COLO668 (cell line): ENCODE data around the gene ASB16.

ENCODE experiments used
- DNase-seq: peaks from one replicate; lab custom pipeline; 2025; ENCODE audit not compliant: unreplicated experiment; lab: John Stamatoyannopoulos, UW

Gene ASB16

DNA sequence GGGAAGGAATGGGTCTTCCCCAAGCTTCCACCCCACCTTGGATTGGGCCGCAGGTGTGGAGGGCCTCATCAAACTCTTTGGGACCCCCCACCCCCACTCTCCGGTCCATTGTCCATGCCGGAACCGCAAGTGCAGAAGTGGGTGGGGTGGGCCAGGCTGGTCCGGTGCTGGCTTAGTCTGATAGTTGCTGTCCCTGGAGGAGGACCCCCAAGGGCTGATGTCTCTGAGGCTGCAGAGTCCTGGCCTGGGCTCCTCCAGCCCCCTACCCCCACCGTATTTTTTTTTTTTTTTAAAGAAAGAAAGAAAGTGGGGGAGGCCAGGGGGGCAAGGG is 36.3 kb downstream of the ASB16 start:
- no peak for DNase-seq

DNA sequence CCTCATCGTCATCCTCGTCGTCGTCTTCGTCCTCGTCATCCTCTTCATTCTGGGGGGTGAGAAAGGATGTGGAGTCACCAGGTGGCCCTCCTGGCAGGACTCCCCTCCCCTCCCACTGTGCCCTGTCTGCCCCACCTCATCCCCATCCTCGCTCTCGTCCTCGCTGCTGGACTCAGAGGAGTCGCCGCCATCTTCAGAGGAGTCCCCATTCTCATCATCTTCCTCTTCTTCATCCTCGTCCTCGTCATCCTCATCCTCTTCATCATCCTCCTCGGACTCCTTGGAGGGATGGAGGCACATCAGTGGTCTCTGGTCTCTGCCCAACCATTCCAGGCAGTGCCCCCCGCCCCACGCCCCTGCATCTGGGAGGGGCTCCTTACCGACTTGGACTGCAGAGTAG is 36.8 kb downstream of the ASB16 start:
- no peak for DNase-seq

DNA sequence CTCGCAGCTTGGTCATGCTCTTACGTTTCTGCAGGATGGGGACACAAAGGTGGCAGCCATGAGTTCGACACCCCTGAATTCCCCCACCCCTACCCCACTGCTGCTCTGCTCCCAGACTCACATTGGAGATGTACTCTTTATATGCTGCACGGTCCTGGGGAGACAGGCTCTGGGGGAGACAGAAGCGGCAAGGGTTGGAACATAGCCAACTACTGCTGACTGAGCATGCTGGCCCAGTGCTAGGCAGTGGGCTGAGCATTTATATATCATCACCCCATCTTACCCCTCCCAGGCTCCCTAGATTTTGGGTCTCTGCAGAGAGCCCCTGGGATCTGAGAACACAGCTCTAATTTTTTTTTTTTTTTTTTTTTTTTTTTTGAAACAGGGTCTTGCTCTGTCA is 37.2 kb downstream of the ASB16 start:
- no peak for DNase-seq

DNA sequence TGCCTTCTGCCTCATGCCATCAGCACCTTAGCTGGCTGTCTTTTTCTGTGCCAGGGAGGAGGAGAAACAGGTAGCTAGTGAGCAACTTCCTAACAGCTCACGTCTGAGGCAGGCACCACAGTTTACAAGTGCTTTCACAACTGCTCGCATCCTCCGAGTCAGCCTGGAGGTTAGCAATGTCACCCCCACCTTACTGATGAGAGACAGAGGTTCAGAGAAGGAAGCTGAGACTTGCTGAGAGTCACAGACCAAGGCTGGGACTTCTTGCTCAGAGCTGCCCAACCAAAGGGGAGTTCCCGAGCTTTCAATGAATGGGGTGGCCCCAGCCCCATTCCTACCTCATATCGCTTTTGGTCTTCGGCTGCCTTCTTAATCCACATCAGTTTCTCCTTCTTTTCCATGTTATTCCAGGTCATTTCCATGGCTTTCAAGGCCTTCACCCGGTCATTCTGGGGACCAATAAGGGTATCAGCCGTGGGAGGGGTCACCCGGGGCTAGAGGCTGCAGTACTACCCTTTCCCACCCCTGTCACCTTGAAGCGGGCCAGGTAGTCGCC is 39.4 kb downstream of the ASB16 start:
- no peak for DNase-seq

DNA sequence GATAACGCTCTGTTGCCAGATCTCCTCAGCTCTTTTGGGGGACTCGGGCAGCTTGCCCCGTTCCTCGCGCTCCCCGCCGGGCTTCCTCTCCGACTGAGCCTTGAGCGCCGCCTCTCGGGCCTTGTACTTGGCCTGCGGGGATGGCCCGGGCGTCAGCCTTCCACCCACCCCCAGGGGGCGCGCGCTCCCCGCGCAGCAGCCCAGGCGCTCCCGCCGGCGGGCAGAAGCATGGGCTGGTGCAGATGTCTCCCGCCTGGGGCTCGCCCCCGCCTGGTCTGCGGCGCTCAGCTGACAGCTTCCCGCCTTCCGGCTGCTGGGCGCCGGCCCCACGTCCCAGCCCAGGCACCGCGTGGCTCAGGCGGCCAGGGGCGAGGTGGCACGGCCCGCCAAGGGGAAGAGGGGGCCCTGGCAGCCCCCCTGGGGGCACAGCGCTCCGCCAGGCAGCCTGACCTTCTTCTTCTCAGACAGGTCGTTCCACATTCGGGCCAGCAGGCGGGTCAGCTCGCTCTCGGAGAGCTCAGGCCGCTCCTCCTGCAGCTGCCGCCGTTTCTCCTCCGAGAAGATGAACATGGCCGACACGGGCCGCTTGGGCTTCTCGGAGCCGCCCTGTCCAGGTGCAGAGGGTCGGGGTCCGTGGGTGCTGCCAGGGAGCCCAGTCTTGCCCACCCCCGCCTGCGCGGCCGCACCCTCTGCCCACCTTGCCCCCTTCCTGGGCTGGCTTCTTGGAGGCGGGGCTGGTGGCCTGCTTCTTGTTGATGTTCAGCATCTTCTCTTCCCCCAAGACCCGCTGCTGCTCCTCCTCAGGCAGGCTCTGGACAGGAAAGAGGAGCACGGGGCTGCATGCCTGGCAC is 40.1 kb downstream of the ASB16 start:
- DNase-seq, result peak; percentile 82

DNA sequence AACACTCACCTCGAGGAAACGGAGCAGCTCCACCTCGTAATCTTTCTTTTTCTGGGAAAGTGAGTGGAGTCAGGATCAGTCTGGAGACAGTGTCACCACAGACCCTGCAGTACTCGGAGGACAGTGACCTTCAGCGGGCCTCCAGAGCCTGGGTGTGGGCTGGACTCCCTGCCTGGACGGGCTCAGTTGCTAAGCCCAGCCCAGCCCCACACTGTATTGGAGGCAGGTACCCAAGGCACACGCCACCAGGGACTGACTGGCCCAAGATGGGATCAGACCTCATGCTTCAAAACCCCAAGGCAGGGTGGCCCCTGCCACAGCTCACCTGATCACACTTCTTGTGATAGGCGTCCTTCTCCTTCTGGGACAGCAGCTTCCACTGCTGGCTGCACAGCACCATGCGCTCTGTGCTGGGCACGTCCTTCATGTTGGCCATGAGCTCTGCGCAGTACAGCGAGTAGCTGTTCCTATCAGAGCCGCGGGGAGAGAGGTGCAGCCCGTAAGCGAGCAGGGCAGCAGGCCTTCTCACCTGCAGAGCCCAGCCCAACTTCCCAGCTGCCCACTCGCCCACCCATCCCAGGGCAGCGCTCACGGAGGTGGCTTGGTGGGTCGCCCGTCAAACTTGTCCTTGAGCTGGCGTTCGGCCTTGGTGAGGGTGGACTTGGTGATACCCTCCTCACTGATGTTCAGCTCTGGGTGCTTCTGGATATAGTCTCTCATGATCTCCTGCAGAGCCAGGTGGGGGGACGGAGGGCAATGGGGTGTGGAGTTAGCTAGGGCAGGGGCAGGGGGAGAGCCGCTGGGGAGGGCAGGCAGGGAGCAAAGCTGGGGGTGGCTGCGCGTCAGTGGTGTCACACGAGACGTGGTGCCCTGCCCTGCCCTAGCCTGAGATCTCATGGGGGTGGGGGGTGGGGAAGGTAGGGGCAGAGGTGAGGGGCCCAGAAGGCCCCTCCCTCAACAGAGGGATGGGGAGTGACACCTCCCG is 41.1 kb downstream of the ASB16 start:
- DNase-seq, result no peak

DNA sequence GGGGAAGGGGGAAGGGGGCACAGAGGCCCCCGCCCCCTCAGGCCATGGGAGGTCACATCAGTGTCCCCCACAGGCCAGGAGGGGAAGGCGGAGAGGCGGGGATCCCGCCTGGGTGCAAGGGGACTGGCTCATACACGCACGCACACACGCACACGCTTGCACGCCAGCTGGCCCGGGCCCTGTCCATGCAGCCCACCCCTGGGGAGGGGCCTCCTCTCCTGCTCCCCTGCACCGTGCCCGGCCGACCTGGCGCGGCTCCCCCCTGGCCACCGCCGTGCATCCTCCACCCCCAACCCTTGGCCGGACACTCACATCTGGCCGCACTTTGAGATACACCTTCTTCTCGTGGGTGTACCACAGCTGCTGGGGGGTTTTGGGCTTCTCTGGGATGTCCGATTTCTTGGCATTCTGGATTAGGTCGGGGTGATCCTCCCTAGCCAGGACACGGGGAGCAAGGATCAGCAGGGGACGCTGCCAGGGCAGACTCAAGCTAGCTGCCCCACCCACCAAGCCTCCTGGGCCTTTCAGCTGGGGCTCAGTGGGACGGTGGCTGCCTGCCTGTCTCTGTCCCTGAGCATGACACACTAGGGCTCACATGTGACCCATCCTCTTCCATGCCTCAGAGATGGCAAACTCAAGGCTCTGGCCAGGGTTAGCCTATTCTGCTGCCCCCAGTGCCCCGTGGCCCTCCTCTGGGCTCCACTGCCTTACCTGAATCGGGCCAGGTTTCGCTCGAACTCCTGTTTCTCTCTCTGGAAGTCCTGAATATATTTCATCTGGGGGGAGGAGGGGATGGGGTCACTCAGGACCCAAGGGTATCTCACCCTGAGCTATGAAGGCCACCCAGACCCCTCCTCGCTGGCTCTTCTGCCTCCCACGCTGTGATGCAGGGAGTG is 42.3 kb downstream of the ASB16 start:
- DNase-seq, result no peak

DNA sequence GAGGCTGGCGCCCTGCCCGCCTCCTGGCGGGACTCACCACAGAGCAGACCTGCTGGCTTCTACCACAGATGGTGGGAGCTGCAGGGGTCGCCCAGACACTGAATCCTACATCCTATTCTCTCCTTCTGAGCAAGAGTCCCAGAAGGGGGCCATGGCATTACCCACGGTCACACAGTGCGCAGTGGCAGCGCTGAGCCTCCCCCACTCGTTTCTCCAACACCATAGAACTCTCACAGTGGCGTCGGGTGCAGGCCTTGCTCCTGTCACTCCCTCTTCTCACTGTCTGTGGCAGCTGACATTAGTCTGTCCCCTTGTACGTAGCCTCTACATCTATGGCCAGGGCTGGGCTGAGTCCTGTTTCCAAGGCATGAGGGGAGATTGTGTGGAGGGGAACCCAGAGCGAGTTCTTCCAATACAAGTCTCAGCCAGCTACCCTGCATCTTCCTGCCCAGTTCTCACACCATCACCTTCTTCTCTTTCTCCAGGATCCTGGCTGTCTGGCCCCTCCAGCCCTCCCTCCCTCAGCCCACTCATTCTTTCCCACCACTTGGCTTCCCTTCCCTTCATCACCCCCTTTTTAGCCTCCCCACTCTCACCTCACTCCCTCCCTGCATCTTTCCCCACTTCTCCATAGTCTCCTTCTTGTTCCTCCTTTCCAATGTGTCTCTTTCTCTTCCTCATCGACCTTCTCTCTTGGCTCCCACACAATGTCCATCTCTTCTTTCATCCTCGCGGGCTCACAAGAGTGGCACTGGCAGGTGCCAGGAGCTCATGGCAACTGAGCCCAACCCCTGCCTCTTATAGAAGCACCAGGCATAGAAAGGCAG is 43.1 kb downstream of the ASB16 start:
- no peak for DNase-seq

DNA sequence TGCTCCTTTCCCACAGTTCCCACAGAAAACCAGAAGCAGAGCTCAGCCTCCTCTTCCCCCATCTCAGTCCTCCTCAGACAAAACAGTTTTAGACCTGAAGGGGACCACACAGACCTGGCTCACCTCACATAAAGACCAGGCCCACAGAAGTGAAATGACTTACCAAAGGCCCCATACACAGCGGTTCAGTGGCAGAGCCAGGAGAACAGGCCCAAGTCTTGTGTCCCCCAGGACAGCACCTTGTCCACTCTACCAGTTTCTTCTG is 43.7 kb downstream of the ASB16 start:
- DNase-seq, result no peak

DNA sequence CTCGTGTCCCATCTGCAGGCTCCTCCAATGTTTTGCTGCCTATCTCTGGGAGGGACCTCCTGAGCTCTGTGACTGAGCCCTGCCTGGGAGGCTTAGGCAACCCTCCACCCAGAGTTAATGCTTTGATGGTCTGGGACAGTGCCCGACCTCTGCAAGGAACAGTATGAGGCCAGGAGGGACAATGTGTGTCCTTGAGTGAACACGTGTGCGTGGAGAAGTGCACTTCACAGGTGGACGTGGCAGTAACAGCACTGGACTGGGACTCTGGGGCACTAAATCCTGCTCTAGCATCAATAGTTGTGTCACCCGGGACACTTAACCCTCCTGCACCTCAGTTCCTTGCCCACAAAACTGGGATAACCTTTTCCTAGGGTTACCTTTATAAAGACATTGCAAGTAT is 44.4 kb downstream of the ASB16 start:
- no peak for DNase-seq

DNA sequence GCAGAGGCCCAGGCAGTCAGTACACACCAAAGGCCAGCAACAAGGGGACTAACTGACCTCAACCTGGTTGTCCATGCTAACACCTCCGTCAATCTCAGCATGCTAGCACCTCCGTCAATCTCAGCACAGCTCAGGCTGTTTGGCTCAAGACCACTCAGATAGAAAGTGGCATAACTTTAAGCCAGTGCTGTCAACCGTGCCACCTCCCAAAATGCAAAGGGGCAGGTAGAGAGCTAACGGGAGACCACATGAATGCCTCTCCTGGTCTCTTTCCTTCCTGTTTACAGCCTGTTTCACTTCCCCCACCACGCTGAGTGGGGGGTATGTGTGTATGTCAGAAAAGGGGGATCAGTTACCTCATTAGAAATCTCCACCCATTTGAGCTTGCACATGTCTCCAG is 45.7 kb downstream of the ASB16 start:
- DNase-seq, result no peak

DNA sequence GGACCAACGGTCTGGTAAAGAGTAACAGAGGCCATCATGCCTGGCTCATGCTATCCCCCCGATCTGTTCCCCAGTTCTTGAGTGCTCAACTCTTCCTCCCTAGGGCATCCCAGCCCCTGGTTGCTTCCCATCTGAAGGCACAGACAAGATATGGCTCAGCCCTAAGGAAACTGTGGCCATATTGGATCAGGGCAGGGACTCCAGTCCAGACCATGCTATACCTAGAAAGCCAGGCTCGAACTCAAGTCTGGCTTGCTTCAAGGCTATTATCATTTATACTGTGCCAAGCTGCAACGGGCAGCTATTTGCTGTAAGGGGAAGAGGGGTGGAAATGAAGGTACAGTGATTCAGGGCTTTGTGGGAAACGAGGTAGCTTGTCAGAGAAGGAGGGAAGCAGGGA is 46.2 kb downstream of the ASB16 start:
- no peak for DNase-seq

DNA sequence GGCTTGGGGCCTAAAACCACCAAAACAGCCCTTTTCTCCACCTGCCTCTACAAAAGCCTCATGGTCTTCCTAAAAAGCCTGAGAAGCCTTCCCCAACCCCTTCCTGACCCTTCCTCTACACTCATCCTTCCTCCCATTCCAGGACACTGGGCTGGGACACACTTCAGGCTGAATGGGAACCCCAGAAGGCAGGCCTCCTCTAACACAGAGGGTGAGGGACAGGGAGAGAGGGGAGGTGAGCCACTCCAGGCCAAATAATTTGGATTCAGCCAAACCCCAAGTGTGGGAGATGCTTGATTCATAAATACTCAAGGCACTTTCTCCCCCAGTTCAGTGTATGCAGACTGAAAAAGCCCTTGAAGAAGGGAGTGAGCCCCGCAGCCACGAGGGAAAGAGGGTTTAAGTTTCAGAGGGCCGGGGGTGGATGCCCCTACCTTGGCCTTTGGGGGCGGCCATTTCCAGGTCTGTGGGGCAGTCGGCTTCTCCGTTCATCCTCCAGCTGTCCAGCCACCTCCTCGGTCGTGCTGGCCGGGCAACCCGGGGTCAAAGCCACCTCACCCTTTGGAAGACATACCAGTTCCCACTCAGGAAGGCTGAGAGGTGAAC is 47.3 kb downstream of the ASB16 start:
- no peak for DNase-seq

DNA sequence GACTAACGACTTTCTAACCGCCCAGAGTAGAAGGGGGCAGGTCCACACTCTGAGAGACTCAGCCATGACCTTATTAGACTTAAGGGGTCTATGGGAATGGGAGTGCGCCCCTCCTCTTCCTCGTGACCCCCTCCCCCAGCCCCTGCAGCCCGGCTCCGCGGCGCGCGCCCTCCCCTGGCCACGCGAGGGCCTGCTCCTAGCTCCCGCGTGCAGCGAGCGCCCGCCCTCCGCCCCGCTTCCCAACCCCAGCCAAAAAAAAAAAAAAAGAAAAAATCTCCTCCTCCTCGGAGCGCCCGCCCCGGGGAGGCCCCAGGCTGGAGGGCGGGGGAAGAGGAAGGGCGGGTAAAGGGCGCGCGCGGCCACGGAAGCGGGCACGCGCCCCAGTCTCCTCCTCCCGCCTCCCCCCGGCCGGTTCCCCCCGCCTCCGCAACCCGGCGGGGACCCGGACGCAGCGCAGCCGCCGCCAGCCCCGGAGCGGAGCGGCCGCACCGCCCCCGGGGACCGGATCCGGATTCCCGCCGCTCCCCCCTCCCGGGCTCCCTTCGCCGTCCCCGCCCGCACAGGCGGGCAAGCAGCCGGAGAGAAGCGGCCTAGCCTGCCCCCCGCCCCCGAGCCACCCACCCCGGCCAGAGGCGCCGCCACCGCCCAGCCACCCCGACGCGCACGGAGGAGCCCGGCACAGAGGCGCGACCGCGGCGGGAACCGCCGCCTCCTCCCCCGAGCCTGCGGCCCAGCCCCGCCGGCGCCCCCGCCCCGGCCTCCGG is 48.0 kb downstream of the ASB16 start:
- peak; percentile 88 for DNase-seq

DNA sequence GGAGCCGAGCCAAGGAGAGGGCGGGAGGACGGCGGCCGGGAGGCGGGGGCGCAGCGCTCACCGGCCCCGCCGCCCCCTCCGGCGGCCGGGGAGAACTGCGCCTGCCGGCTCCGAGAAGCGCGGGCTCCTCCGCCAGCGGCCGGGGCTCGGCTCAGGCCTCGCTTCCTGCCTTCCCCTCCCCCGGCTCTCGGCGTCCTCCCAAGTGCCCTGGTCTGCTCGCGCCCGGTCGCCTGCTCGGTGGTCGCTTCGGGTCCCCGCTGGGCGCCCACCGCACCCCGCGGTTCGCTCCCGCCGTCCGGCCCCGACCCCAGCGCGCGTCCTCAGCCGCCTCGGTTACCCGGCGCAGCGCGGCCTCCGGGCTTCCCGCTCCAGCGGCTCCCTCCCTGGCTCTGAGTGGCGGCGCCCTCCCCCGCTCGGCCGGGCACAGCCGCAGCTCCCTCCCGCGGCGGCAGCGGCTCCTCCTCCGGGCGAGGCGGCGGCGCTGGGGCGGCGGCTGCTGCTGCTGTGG is 48.7 kb downstream of the ASB16 start:
- DNase-seq, result peak; percentile 78

DNA sequence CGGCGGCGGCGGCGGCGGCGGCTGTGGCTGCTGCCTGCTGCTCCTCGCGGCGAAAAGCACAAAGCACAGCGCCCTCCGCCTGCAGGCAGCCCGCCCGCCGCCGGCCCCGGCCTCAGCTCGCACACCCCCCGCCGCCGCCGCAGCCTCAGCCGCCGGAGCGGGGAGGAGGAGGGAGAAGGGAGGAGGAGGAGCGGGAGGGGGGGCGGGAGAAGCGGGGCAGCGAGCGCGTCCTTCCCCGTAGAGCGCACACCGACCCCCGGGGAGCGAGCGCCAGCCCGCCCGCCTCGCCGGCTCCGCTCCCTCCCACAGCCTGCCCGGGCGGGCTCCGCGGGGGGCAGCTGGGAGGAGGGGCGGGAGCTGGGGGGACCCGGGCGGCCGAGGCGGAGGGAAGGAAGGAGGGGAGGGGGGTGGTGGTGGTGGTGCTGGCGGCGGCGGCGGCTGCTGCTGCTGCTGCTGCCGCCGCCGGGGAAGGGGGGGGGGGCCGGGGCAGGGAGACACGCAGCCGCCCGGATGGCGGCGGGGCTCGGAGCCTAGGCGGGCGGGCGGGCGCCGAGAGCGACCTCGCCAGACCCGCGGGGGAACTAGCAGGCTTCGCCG is 49.2 kb downstream of the ASB16 start, which contains the start of gene UBTF:
UBTF (minus strand) TSS at position 60 of the 597 bp plus-strand sequence. CDS start 1,446 bp downstream, outside the sequence.
- peak; percentile 74 for DNase-seq

DNA sequence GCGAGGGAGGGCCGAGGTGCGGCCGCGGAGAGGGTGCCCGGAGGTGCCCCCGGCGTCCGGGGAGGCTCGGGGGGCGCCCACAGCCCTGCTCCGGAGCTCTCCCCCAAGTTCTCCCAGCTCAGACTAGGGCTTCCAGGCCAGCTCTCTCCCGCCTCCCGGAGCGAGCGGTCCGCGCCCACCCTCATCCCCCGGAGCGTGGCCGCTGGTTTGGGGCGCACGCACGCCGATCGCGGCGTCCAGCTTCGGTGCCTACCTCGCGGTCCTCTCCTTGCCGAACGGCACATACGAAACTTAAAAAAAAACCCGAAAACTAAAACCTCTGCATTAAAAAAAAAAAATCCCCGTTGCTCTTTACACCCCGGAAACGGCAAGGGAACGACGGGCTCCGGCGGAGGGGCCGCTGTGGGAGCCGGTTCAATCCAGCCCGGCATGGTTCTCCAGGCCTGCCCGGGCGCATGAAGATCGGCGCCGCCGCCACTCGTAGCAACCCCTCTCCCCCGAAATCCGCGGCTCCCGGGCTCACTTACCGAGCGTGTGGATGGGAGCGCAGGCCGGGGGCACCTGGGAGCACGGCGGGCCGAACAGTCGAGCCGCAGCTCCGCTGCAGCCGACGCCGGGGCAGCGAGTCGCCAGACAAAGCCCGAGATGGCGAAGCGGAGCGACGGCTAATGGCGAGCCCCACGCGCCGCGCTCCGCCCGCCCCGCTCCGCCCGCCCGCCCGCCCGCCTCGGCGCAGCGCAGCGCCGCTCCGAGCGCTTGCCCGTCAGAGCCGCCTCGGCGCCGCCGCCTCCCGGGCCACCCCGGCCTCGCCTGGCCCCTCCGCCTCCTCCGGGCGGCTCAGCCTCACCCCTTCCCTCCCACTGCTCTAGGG is 49.9 kb downstream of the ASB16 start:
- peak; percentile 65 for DNase-seq
